WTC11 (cell line): ENCODE results near the gene WDSUB1. TPM values are rescaled to one million over a fixed set of nuclear protein-coding genes. Genes with fewer than 3 reads are reported as not detected.

Experiments used
- ATAC-seq: fragments of 200-7000 bp; cut with Tn5 transposase; 2 replicates; pipeline ENCODE4 v1.10.0; 2021; ENCODE audit warnings: mild to moderate bottlenecking, moderate library complexity
- CTCF ChIA-PET: fragments of 300-600 bp; sonication (Branson Sonifier 250); formaldehyde crosslinking; loops from one replicate; lab custom pipeline; 2021; ENCODE audit warnings: antibody characterized with exemption; lab: Charles Lee
- POLR2A ChIA-PET: fragments of 350-600 bp; sonication (Branson Sonifier 250); formaldehyde crosslinking; loops from one replicate; lab custom pipeline; 2021; ENCODE audit warnings: antibody characterized with exemption; lab: Charles Lee
- DNase-seq: peaks from one replicate; pipeline ENCODE4 v3.0.0; 2021; ENCODE audit warnings: low spot score
- H3K27ac Mint-ChIP-seq: 2 replicates; pipeline ENCODE4 v1.8.0; 2021; ENCODE audit warnings: mixed read lengths
- H3K27me3 Mint-ChIP-seq: 2 replicates; pipeline ENCODE4 v1.8.0; 2021; ENCODE audit warnings: low read depth, mild to moderate bottlenecking, moderate library complexity, mixed read lengths
- H3K36me3 Mint-ChIP-seq: 2 replicates; pipeline ENCODE4 v1.8.0; 2021; ENCODE audit warnings: mixed read lengths
- H3K4me1 Mint-ChIP-seq: 2 replicates; pipeline ENCODE4 v1.8.0; 2022; ENCODE audit warnings: mixed read lengths
- H3K4me3 Mint-ChIP-seq: 2 replicates; pipeline ENCODE4 v1.8.0; 2021; ENCODE audit warnings: mild to moderate bottlenecking, moderate library complexity, mixed read lengths
- H3K9me3 Mint-ChIP-seq: 2 replicates; pipeline ENCODE4 v1.8.0; 2021; ENCODE audit warnings: mixed read lengths
- CBFB ChIP-seq: sonication (generic); formaldehyde crosslinking; IDR thresholded peaks from 2 replicates; pipeline ENCODE4 v1.8.1; 2022; ENCODE audit warnings: mild to moderate bottlenecking, low read depth, missing genetic modification reagents
- EMX1 ChIP-seq: fragments of 250-450 bp; sonication (Bioruptor Pico); IDR thresholded peaks from 2 replicates; pipeline ENCODE4 v1.8.0; 2021; ENCODE audit warnings: mild to moderate bottlenecking
- ETV6 ChIP-seq: sonication (generic); formaldehyde crosslinking; IDR thresholded peaks from 2 replicates; pipeline ENCODE4 v1.8.1; 2022; ENCODE audit warnings: mild to moderate bottlenecking, missing genetic modification reagents
- FOXJ3 ChIP-seq: sonication (generic); formaldehyde crosslinking; IDR thresholded peaks from 2 replicates; pipeline ENCODE4 v1.9.0; 2021; ENCODE audit warnings: missing genetic modification reagents, mild to moderate bottlenecking, borderline replicate concordance
- FOXK1 ChIP-seq: sonication (generic); formaldehyde crosslinking; IDR thresholded peaks from 2 replicates; pipeline ENCODE4 v1.8.0; 2022; ENCODE audit warnings: mild to moderate bottlenecking, moderate library complexity, missing genetic modification reagents
- GRHL2 ChIP-seq: fragments of 250-450 bp; sonication (Bioruptor Pico); IDR thresholded peaks from 2 replicates; pipeline ENCODE4 v1.8.0; 2022; ENCODE audit warnings: mild to moderate bottlenecking, moderate library complexity; ENCODE audit not compliant: insufficient replicate concordance, severe bottlenecking
- JUN ChIP-seq: sonication (generic); formaldehyde crosslinking; IDR thresholded peaks from 2 replicates; pipeline ENCODE4 v1.8.0; 2023; ENCODE audit warnings: mild to moderate bottlenecking, missing genetic modification reagents
- MYBL2 ChIP-seq: sonication (generic); formaldehyde crosslinking; IDR thresholded peaks from 2 replicates; pipeline ENCODE4 v1.8.1; 2023; ENCODE audit warnings: mild to moderate bottlenecking, moderate library complexity, missing genetic modification reagents
- NR1H2 ChIP-seq: sonication (generic); formaldehyde crosslinking; IDR thresholded peaks from 2 replicates; pipeline ENCODE4 v1.9.0; 2021; ENCODE audit warnings: mild to moderate bottlenecking, moderate library complexity, missing genetic modification reagents
- NR2C2 ChIP-seq: sonication (generic); formaldehyde crosslinking; IDR thresholded peaks from 2 replicates; pipeline ENCODE4 v1.8.0; 2022; ENCODE audit warnings: mild to moderate bottlenecking, missing genetic modification reagents
- SMAD4 ChIP-seq: sonication (generic); formaldehyde crosslinking; IDR thresholded peaks from 2 replicates; pipeline ENCODE4 v1.8.0; 2022; ENCODE audit warnings: mild to moderate bottlenecking, missing genetic modification reagents
- TEAD4 ChIP-seq: sonication (generic); formaldehyde crosslinking; IDR thresholded peaks from 2 replicates; pipeline ENCODE4 v1.8.0; 2022; ENCODE audit warnings: mild to moderate bottlenecking, missing genetic modification reagents
- ZNF416 ChIP-seq: fragments of 250-450 bp; sonication (Bioruptor Pico); IDR thresholded peaks from 2 replicates; pipeline ENCODE4 v1.9.0; 2021; ENCODE audit warnings: mild to moderate bottlenecking, inconsistent platforms
- total RNA-seq: library from RNA; stranded (reverse); gene quantifications from 3 replicates; pipeline ENCODE4 v1.2.3, GENCODE V29; 2021
- TF ChIP-seq, protein P1 (sequence below): sonication (generic); formaldehyde crosslinking; conservative IDR thresholded peaks from 2 replicates; pipeline ENCODE4 v1.8.1; 2022; ENCODE audit warnings: mild to moderate bottlenecking, missing genetic modification reagents
- TF ChIP-seq, protein P2 (sequence below): sonication (generic); formaldehyde crosslinking; IDR thresholded peaks from 2 replicates; pipeline ENCODE4 v1.8.0; 2022; ENCODE audit warnings: mild to moderate bottlenecking, missing genetic modification reagents
- TF ChIP-seq, protein P3 (sequence below): sonication (generic); formaldehyde crosslinking; IDR thresholded peaks from 2 replicates; pipeline ENCODE4 v1.8.0; 2022; ENCODE audit warnings: missing genetic modification reagents
- TF ChIP-seq, protein P4 (sequence below): sonication (generic); formaldehyde crosslinking; IDR thresholded peaks from 2 replicates; pipeline ENCODE4 v1.8.0; 2022; ENCODE audit warnings: mild to moderate bottlenecking, missing genetic modification reagents
- TF ChIP-seq, protein P5 (sequence below): sonication (generic); formaldehyde crosslinking; IDR thresholded peaks from 2 replicates; pipeline ENCODE4 v1.8.0; 2023; ENCODE audit warnings: missing genetic modification reagents
- TF ChIP-seq, protein P6 (sequence below): fragments of 250-450 bp; sonication (Bioruptor Pico); IDR thresholded peaks from 2 replicates; pipeline ENCODE4 v2.1.2; 2022; ENCODE audit warnings: mild to moderate bottlenecking, moderate library complexity
- TF ChIP-seq, protein P7 (sequence below): sonication (generic); formaldehyde crosslinking; IDR thresholded peaks from 2 replicates; pipeline ENCODE4 v1.8.1; 2023; ENCODE audit warnings: mild to moderate bottlenecking, moderate library complexity, missing genetic modification reagents

The WDSUB1 gene
- total RNA-seq, 1 experiment from 2014 or later = 5.8 TPM

DNA sequence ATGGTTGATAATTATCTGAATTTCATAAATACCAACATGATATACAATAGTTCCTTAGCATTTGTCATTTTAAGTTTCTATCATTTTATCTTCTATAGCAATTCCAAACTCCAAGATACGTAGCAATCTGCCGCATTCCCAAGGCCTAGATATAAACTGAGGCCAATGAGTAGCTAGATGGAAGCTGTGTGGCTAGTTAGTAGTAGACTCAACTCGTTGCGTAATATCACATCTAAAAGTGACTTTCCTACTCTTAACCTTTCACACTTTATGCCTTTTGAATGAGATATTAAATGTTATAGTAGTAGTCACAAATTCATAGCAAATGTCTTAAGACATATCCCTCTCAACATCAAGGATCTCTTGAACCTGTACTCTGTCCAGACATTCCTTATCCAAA lies 33.6 kb downstream of the WDSUB1 start:
- H3K4me3 Mint-ChIP-seq = no peak overlapping the region
- POLR2A ChIA-PET = no interaction called here
- ATAC-seq = no peak

DNA sequence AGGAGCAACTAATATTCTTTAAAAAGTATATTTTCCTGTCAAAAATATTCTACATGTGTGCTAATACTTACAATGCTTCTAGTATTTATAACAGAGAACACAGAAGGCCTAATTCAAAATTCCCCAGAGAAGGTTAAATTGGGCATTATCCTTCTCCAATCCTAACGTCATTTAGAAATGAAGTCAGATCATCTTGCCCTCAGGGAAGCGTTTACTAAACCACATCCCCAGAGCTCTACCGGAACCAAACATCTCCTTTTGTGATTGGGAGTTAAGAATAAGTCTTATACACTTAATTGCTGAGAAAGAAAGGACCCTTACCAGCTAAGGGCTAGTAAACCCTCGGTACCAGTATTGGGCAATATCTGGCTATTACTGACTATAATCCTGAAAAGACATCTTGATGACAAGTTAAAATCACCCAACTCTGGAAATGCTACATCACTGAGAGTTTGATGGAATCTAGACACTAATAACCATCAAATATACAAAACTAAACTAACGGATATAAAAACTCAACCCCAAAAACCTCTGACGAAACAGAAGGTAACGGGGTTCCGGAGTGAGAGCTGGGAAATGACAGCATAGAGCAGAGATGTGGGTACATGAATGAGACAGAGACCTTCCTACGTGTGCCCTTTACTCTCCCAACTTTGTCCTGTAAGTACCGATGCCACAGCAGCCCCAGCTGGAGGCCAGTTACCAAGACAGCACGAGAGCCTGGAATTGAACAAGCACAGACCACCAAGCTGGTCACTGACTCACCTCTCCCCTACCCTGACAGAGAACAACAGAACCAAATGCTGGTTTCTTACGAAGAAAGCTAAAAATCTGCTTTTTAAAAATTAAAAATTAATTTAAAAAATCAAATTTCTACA lies 35.0 kb downstream of the WDSUB1 start:
- CTCF ChIA-PET = no interaction called here
- peaks cover under 1% of the 10 kb centered on the region; the same call in 1 of the 2 replicates for H3K9me3 Mint-ChIP-seq
- H3K4me1 Mint-ChIP-seq = no peaks in the 10 kb centered on the region
- POLR2A ChIA-PET = interaction anchor here (0.5 kb wide), 1 partner anchor 38 kb away, joined by 4 read pairs; no protein-coding TSS in a partner anchor
- peaks cover 10% of the 10 kb centered on the region; the same call in 1 of the 2 replicates for H3K36me3 Mint-ChIP-seq
- ATAC-seq (no peak), DNase-seq (no peak)
- no peak overlapping the region for H3K4me3 Mint-ChIP-seq
- H3K27ac Mint-ChIP-seq = no peak overlapping the region
- no peaks in the 10 kb centered on the region for H3K27me3 Mint-ChIP-seq
- TF ChIP-seq, protein P1, sequence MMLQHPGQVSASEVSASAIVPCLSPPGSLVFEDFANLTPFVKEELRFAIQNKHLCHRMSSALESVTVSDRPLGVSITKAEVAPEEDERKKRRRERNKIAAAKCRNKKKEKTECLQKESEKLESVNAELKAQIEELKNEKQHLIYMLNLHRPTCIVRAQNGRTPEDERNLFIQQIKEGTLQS (CRISPR knock-in tag) = no peak
- no peak for TF ChIP-seq EMX1
- TF ChIP-seq, protein P2, sequence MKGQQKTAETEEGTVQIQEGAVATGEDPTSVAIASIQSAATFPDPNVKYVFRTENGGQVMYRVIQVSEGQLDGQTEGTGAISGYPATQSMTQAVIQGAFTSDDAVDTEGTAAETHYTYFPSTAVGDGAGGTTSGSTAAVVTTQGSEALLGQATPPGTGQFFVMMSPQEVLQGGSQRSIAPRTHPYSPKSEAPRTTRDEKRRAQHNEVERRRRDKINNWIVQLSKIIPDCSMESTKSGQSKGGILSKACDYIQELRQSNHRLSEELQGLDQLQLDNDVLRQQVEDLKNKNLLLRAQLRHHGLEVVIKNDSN (CRISPR knock-in tag) = no peak
- TF ChIP-seq SMAD4 = no peak
- TF ChIP-seq TEAD4 (CRISPR knock-in tag) = no peak
- TF ChIP-seq, protein P3, sequence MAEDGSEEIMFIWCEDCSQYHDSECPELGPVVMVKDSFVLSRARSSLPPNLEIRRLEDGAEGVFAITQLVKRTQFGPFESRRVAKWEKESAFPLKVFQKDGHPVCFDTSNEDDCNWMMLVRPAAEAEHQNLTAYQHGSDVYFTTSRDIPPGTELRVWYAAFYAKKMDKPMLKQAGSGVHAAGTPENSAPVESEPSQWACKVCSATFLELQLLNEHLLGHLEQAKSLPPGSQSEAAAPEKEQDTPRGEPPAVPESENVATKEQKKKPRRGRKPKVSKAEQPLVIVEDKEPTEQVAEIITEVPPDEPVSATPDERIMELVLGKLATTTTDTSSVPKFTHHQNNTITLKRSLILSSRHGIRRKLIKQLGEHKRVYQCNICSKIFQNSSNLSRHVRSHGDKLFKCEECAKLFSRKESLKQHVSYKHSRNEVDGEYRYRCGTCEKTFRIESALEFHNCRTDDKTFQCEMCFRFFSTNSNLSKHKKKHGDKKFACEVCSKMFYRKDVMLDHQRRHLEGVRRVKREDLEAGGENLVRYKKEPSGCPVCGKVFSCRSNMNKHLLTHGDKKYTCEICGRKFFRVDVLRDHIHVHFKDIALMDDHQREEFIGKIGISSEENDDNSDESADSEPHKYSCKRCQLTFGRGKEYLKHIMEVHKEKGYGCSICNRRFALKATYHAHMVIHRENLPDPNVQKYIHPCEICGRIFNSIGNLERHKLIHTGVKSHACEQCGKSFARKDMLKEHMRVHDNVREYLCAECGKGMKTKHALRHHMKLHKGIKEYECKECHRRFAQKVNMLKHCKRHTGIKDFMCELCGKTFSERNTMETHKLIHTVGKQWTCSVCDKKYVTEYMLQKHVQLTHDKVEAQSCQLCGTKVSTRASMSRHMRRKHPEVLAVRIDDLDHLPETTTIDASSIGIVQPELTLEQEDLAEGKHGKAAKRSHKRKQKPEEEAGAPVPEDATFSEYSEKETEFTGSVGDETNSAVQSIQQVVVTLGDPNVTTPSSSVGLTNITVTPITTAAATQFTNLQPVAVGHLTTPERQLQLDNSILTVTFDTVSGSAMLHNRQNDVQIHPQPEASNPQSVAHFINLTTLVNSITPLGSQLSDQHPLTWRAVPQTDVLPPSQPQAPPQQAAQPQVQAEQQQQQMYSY (CRISPR knock-in tag) = no peak
- TF ChIP-seq GRHL2 = no peak

More for the DNA sequence above, 33.6 kb downstream of the WDSUB1 start:
- CTCF ChIA-PET = no interaction called here
- TF ChIP-seq, protein P4, sequence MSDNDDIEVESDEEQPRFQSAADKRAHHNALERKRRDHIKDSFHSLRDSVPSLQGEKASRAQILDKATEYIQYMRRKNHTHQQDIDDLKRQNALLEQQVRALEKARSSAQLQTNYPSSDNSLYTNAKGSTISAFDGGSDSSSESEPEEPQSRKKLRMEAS (CRISPR knock-in tag) = no peak
- TF ChIP-seq JUN (CRISPR knock-in tag) (no peak), CBFB (CRISPR knock-in tag) (no peak), FOXK1 (CRISPR knock-in tag) (no peak), NR2C2 (no peak), MYBL2 (CRISPR knock-in tag) (no peak), NR1H2 (CRISPR knock-in tag) (no peak), FOXJ3 (CRISPR knock-in tag) (no peak), ZNF416 (CRISPR knock-in tag) (no peak), ETV6 (CRISPR knock-in tag) (no peak)
- TF ChIP-seq, protein P3 (CRISPR knock-in tag) = no peak
- TF ChIP-seq, protein P5, sequence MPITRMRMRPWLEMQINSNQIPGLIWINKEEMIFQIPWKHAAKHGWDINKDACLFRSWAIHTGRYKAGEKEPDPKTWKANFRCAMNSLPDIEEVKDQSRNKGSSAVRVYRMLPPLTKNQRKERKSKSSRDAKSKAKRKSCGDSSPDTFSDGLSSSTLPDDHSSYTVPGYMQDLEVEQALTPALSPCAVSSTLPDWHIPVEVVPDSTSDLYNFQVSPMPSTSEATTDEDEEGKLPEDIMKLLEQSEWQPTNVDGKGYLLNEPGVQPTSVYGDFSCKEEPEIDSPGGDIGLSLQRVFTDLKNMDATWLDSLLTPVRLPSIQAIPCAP (CRISPR knock-in tag) = no peak
- TF ChIP-seq, protein P6, sequence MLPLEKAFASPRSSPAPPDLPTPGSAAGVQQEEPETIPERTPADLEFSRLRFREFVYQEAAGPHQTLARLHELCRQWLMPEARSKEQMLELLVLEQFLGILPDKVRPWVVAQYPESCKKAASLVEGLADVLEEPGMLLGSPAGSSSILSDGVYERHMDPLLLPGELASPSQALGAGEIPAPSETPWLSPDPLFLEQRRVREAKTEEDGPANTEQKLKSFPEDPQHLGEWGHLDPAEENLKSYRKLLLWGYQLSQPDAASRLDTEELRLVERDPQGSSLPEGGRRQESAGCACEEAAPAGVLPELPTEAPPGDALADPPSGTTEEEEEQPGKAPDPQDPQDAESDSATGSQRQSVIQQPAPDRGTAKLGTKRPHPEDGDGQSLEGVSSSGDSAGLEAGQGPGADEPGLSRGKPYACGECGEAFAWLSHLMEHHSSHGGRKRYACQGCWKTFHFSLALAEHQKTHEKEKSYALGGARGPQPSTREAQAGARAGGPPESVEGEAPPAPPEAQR (CRISPR knock-in tag) = no peak
- TF ChIP-seq, protein P7, sequence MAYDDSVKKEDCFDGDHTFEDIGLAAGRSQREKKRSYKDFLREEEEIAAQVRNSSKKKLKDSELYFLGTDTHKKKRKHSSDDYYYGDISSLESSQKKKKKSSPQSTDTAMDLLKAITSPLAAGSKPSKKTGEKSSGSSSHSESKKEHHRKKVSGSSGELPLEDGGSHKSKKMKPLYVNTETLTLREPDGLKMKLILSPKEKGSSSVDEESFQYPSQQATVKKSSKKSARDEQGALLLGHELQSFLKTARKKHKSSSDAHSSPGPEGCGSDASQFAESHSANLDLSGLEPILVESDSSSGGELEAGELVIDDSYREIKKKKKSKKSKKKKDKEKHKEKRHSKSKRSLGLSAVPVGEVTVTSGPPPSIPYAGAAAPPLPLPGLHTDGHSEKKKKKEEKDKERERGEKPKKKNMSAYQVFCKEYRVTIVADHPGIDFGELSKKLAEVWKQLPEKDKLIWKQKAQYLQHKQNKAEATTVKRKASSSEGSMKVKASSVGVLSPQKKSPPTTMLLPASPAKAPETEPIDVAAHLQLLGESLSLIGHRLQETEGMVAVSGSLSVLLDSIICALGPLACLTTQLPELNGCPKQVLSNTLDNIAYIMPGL (CRISPR knock-in tag) = no peak
- Mint-ChIP-seq H3K9me3 (no peaks in the 10 kb centered on the region), H3K36me3 (peaks cover 4% of the 10 kb centered on the region; the same call in 1 of the 2 replicates), H3K4me1 (no peaks in the 10 kb centered on the region), H3K27ac (no peak overlapping the region), H3K27me3 (no peaks in the 10 kb centered on the region)
- DNase-seq = no peak
